OCI-LY1 (cell line): ENCODE data around the gene TGFBR1.

Experiments used
- H2AFZ ChIP-seq: fragments of 200-600 bp; sonication (generic), shearing (Covaris generic); 2 replicates; pipeline ENCODE4 v1.6.0; 2014; ENCODE audit warnings: antibody characterized with exemption, mild to moderate bottlenecking, low read length
- H3F3A ChIP-seq: fragments of 200-600 bp; sonication (generic), shearing (Covaris generic); 2 replicates; pipeline ENCODE4 v1.6.0; 2014; ENCODE audit warnings: mild to moderate bottlenecking, antibody characterized with exemption, low read length, moderate library complexity; ENCODE audit not compliant: insufficient read depth
- H3K27ac ChIP-seq: fragments of 200-600 bp; sonication (generic); 2 replicates; pipeline ENCODE4 v1.5.1; 2014; ENCODE audit warnings: low read length, mixed run types, mild to moderate bottlenecking, low read depth; ENCODE audit not compliant: poor library complexity, severe bottlenecking
- H3K27me3 ChIP-seq: fragments of 200-600 bp; sonication (generic); 2 replicates; pipeline ENCODE4 v1.6.0; 2014; ENCODE audit warnings: antibody characterized with exemption, mild to moderate bottlenecking, low read length, moderate library complexity; ENCODE audit not compliant: insufficient read depth
- H3K36me3 ChIP-seq: fragments of 200-600 bp; sonication (generic); 2 replicates; pipeline ENCODE4 v1.6.1; 2014; ENCODE audit warnings: mild to moderate bottlenecking, antibody characterized with exemption, low read length, moderate library complexity, mixed read lengths; ENCODE audit not compliant: insufficient read depth
- H3K4me1 ChIP-seq: fragments of 200-600 bp; sonication (generic); 2 replicates; pipeline ENCODE4 v1.5.1; 2014; ENCODE audit warnings: mild to moderate bottlenecking, low read length, moderate library complexity; ENCODE audit not compliant: insufficient read depth, severe bottlenecking
- H3K4me2 ChIP-seq: fragments of 200-600 bp; sonication (generic), shearing (Covaris generic); 2 replicates; pipeline ENCODE4 v1.6.1; 2014; ENCODE audit warnings: low read length
- H3K4me3 ChIP-seq: fragments of 200-600 bp; sonication (generic); 2 replicates; pipeline ENCODE4 v1.5.1; 2014; ENCODE audit warnings: low read length, low read depth, mild to moderate bottlenecking, mixed read lengths; ENCODE audit not compliant: poor library complexity, severe bottlenecking
- H3K79me2 ChIP-seq: fragments of 200-600 bp; shearing (Covaris generic); 2 replicates; pipeline ENCODE4 v1.6.1; 2016; ENCODE audit warnings: mixed run types, low read length, mixed read lengths; ENCODE audit not compliant: insufficient read depth
- H3K9ac ChIP-seq: fragments of 200-600 bp; sonication (generic), shearing (Covaris generic); 2 replicates; pipeline ENCODE4 v1.6.1; 2014; ENCODE audit warnings: mild to moderate bottlenecking, low read length, mixed read lengths
- H3K9me2 ChIP-seq: fragments of 200-600 bp; sonication (generic), shearing (Covaris generic); 2 replicates; pipeline ENCODE4 v1.6.1; 2014; ENCODE audit warnings: low read depth, mild to moderate bottlenecking, low read length, mixed read lengths
- H3K9me3 ChIP-seq: fragments of 200-600 bp; shearing (Covaris generic); 2 replicates; pipeline ENCODE4 v1.6.1; 2014; ENCODE audit warnings: low read length, mixed read lengths
- H4K20me1 ChIP-seq: fragments of 200-600 bp; sonication (generic), shearing (Covaris generic); 2 replicates; pipeline ENCODE4 v1.6.0; 2016; ENCODE audit warnings: mild to moderate bottlenecking, low read length; ENCODE audit not compliant: insufficient read depth
- EZH2 ChIP-seq: fragments of 200-600 bp; sonication (generic), shearing (Covaris generic); IDR thresholded peaks from 2 replicates; pipeline ENCODE4 v1.8.0; 2017; ENCODE audit warnings: borderline replicate concordance, mixed run types, mild to moderate bottlenecking, antibody characterized with exemption, low read length, moderate library complexity, mixed read lengths
- TF ChIP-seq, protein P1 (sequence below): fragments of 200-600 bp; sonication (generic), shearing (Covaris generic); IDR thresholded peaks from 2 replicates; pipeline ENCODE4 v1.5.1; 2017; ENCODE audit warnings: mild to moderate bottlenecking, antibody characterized with exemption, low read length, moderate library complexity, mixed read lengths

Gene TGFBR1

DNA sequence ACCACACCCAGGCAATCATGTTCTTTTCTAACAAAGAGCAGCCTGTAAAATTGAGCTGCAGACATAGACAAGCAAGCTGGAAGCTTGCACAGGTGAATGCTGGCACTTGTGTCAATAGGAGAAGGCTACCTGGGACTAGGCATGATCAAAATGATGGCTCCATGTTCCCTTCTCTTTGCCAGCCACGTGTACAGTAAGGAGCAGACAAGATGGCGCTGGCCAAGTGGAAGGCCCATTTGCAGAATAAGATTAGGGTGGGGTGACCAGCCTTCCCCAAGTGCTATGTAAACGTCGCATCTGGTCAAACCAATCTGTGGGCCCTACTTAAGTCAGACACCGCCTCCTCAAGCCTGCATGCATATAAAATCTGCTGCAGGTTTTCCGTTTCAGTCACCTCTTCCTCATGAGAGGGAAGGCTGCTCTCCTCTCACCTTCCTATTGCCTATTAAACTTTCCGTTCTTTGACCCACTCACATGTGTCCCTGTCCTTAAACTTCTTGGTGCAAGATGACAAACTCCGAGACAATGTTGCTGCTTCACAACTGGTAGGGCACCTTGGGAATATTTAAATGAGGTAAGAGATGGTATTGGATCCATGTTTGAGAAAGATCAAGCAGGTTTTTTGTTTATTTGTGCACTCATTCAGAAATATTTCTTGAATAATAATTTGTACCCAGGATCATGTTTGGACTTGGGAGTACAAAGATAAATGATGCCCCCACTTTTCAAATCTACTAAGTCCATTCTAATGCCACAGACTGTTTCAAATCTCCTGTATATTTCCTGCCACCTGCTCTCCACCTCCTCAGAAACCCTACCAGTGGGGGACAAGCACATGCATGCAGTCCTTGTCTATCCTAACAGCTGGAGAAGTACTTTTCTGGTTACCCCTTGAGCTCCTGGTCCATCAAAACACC, 30.7 kb upstream of the TGFBR1 start:
- H3K27ac ChIP-seq = no peak overlapping the region
- no peak overlapping the region for H2AFZ ChIP-seq
- H3K36me3 ChIP-seq = no peaks in the 10 kb centered on the region

DNA sequence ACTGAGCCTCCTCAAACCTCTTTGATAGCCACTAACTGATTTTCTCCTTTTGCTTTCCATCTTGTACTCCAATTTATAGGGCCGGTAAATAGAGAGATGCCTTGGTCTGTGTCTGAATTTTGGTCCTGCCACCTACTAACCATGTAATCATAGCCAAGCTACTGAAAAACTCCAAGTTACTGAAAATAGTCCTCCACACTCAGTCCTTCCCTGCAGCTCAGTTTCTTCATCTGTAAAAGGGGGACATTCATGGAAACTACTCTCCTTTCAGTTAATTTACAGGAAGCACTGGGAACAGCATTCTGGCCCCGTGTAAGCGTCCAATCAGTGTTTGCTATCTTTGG, 30.0 kb upstream of the TGFBR1 start:
- H3K4me2 ChIP-seq = no peak overlapping the region

More for the DNA sequence above, 30.7 kb upstream of the TGFBR1 start:
- H3K9me2 ChIP-seq = no peaks in the 10 kb centered on the region
- no peaks in the 10 kb centered on the region for H4K20me1 ChIP-seq
- no peaks in the 10 kb centered on the region for H3K9me3 ChIP-seq
- no peaks in the 10 kb centered on the region for H3F3A ChIP-seq
- TF ChIP-seq, protein P1, sequence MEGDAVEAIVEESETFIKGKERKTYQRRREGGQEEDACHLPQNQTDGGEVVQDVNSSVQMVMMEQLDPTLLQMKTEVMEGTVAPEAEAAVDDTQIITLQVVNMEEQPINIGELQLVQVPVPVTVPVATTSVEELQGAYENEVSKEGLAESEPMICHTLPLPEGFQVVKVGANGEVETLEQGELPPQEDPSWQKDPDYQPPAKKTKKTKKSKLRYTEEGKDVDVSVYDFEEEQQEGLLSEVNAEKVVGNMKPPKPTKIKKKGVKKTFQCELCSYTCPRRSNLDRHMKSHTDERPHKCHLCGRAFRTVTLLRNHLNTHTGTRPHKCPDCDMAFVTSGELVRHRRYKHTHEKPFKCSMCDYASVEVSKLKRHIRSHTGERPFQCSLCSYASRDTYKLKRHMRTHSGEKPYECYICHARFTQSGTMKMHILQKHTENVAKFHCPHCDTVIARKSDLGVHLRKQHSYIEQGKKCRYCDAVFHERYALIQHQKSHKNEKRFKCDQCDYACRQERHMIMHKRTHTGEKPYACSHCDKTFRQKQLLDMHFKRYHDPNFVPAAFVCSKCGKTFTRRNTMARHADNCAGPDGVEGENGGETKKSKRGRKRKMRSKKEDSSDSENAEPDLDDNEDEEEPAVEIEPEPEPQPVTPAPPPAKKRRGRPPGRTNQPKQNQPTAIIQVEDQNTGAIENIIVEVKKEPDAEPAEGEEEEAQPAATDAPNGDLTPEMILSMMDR = no peak
- TF ChIP-seq EZH2 = no peak
- no peak overlapping the region for H3K9ac ChIP-seq
- H3K4me2 ChIP-seq = no peak overlapping the region
- H3K27me3 ChIP-seq = no peaks in the 10 kb centered on the region
- H3K79me2 ChIP-seq = no peaks in the 10 kb centered on the region
- peaks cover 2% of the 10 kb centered on the region for H3K4me1 ChIP-seq
- H3K4me3 ChIP-seq = no peak overlapping the region

DNA sequence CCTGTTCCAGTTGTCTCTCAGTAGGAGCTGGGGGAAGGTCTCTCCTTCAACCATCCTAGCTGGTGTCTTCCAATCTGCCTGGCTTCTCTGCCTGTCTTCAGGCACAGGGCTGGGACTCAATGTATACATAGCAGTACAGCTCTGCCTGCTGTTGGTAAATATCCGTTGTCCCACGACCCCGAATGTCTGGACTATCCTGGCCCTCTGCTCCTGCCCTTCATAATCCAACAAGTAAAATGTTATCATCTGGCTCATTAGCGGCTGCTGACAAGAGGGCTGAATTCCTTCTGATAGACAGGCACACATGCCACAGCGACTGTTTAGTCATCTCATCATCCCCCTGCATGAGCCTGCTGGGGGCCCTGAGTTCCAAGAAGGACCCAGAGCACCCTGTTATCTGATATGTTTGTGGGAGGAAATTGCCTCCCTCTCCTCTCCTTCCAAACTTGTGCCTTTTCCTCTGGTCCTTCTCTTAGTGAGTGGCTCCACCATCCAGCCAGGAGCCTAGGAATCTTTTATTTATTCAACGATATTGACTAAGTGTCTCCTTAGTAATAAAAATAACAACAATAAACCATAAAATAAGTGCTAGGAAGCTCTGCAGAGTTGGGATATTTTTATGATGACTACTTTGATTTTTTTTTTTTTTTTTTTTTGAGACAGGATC, 29.5 kb upstream of the TGFBR1 start:
- H3K27ac ChIP-seq = no peak overlapping the region
- no peaks in the 10 kb centered on the region for H3K4me1 ChIP-seq
- H4K20me1 ChIP-seq = no peaks in the 10 kb centered on the region
- H3K36me3 ChIP-seq = no peaks in the 10 kb centered on the region
- H2AFZ ChIP-seq = no peak overlapping the region
- H3K4me2 ChIP-seq = no peak overlapping the region
- H3F3A ChIP-seq = no peaks in the 10 kb centered on the region
- no peaks in the 10 kb centered on the region for H3K9me3 ChIP-seq
- H3K9ac ChIP-seq = no peak overlapping the region
- H3K9me2 ChIP-seq = no peaks in the 10 kb centered on the region
- H3K4me3 ChIP-seq = no peak overlapping the region
- H3K27me3 ChIP-seq = no peaks in the 10 kb centered on the region
- H3K79me2 ChIP-seq = no peaks in the 10 kb centered on the region
- TF ChIP-seq EZH2 = no peak
- TF ChIP-seq, protein P1 = no peak

More for the DNA sequence above, 30.0 kb upstream of the TGFBR1 start:
- Histone ChIP-seq H3K9me3 (no peaks in the 10 kb centered on the region), H3F3A (no peaks in the 10 kb centered on the region), H2AFZ (no peak overlapping the region), H3K4me3 (no peak overlapping the region), H3K36me3 (no peaks in the 10 kb centered on the region), H3K9me2 (no peaks in the 10 kb centered on the region), H3K27ac (no peak overlapping the region), H4K20me1 (no peaks in the 10 kb centered on the region), H3K4me1 (no peaks in the 10 kb centered on the region), H3K9ac (no peak overlapping the region), H3K27me3 (no peaks in the 10 kb centered on the region), H3K79me2 (no peaks in the 10 kb centered on the region)
- TF ChIP-seq, protein P1 = no peak
- no peak for TF ChIP-seq EZH2
